ENCODE measurements around the gene OPCML. TPM values are rescaled to one million over a fixed set of nuclear protein-coding genes. Genes with fewer than 3 reads are reported as not detected.

The OPCML gene
- total and polyA plus RNA-seq, 2 of the 13 experiments (the other 11 are each of a cell fraction or from before 2014, with no cell fraction given) = not detected

DNA sequence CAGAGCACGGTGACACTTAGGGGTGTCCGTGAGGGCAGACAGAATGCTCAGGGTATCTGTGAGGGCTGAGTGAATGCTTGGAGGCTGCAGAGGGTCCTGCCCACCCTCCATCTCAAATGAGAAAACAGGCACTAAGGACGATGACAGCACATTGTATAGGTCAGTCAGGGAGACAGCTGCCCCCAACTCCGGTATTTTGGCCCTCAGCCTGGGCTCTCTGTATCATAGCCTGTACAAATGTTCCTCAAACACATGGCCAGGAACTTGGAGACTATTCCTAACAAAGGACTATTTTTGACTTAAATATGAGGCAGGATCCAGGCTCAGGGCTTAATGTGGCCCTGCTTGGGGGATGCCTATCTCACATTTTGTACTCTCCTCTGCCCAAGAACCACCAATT, 145.4 kb downstream of the OPCML start:
- 0% methylated on average over 2 of the region's 4 CpGs for WGBS (ENCODE audit: low lambda C conversion rate)
- Histone ChIP-seq H3K36me3 (replicated peaks in 1 of 2; ENCODE audit: control insufficient read depth in 1 of 2, insufficient read depth in 2 of 2, low read length in 2 of 2) (no peaks in the 10 kb centered on the region), H2AFZ (ENCODE audit: low read length) (no peak overlapping the region), H3K4me1 (ENCODE audit: insufficient read depth, low read length) (no peaks in the 10 kb centered on the region), H3K4me3 (replicated peaks in 1 of 3; ENCODE audit: insufficient read depth in 1 of 3, low read depth in 2 of 3, low read length in 3 of 3) (no peak overlapping the region), H3K4me2 (ENCODE audit: low read depth, low read length) (no peak overlapping the region), H4K20me1 (ENCODE audit: insufficient read depth, low read length) (no peaks in the 10 kb centered on the region), H3K9ac (ENCODE audit: insufficient read depth, low read depth, low read length) (no peak overlapping the region), H3K27me3 (ENCODE audit: control insufficient read depth in 1 of 2, insufficient read depth in 2 of 2, low read length in 2 of 2) (peaks cover 1 to 26% of the 10 kb centered on the region in 2 experiments; a peak in 2 of 5 replicates), H3K27ac (ENCODE audit: extremely low read length, insufficient read depth, low read length) (no peak overlapping the region), H3K9me3 (ENCODE audit: low read length) (no peaks in the 10 kb centered on the region), H3K79me2 (ENCODE audit: insufficient read depth, low read length) (no peaks in the 10 kb centered on the region)
- TF ChIP-seq, protein P1, sequence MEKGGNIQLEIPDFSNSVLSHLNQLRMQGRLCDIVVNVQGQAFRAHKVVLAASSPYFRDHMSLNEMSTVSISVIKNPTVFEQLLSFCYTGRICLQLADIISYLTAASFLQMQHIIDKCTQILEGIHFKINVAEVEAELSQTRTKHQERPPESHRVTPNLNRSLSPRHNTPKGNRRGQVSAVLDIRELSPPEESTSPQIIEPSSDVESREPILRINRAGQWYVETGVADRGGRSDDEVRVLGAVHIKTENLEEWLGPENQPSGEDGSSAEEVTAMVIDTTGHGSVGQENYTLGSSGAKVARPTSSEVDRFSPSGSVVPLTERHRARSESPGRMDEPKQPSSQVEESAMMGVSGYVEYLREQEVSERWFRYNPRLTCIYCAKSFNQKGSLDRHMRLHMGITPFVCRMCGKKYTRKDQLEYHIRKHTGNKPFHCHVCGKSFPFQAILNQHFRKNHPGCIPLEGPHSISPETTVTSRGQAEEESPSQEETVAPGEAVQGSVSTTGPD (CRISPR knock-in tag; IDR thresholded peaks at IDR 0.05) = no peak
- TF ChIP-seq ZNF629 (CRISPR knock-in tag; conservative IDR thresholded peaks at IDR 0.05) (no peak), DPF2 (CRISPR knock-in tag; IDR thresholded peaks at IDR 0.05; ENCODE audit: borderline replicate concordance, low read depth) (no peak), ZNF781 (CRISPR knock-in tag; IDR thresholded peaks at IDR 0.05; ENCODE audit: borderline replicate concordance, not compliant biosample characterization) (no peak), KLF9 (CRISPR knock-in tag; IDR thresholded peaks at IDR 0.05; ENCODE audit: low read depth) (no peak), U2AF1 (optimal IDR thresholded peaks at IDR 0.05; ENCODE audit: low read depth, low read length) (no peak)
- TF ChIP-seq, protein P2, sequence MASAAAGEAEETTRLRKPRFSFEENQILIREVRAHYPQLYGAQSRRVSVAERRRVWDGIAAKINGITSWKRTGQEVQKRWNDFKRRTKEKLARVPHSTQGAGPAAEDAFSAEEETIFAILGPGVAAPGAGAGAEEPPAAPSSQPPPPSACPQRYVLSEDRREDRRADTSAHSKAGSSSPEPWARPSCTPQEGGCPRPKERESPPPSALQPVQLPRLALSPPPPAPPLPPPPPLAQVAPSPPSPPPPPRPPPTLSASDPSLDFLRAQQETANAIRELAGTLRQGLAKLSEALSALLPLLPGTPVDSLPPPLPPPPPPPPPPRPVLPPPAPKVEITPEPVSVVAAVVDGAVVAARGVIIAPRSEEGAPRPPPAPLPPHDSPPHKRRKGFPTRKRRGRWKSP (CRISPR knock-in tag; IDR thresholded peaks at IDR 0.05) = no peak
- TF ChIP-seq, protein P3, sequence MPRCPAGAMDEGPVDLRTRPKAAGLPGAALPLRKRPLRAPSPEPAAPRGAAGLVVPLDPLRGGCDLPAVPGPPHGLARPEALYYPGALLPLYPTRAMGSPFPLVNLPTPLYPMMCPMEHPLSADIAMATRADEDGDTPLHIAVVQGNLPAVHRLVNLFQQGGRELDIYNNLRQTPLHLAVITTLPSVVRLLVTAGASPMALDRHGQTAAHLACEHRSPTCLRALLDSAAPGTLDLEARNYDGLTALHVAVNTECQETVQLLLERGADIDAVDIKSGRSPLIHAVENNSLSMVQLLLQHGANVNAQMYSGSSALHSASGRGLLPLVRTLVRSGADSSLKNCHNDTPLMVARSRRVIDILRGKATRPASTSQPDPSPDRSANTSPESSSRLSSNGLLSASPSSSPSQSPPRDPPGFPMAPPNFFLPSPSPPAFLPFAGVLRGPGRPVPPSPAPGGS (CRISPR knock-in tag; IDR thresholded peaks at IDR 0.05) = no peak
- in situ Hi-C loops (cut with HindIII; ENCODE audit: extremely low pct_ligation_motif_present, low pct_unique_long_range_greater_than_20kb) = no loop called here
- FAIRE-seq = no peak
- CTCF ChIA-PET (ENCODE audit: low intra/inter-chr PET ratio, low total read pairs) = no interaction called here
- DNase-seq (ENCODE audit: low spot score) = no peak
- POLR2A ChIA-PET = no interaction called here
- intact Hi-C loops (cut with micrococcal nuclease; ENCODE audit: unreplicated experiment) = no loop called here
- no TSS peak for BruUV-seq (replicated peaks)
- no peak for ATAC-seq

All from HepG2 (cell line).